Activated CD8-positive, alpha-beta memory T cell treated with anti-CD3 and anti-CD28 coated beads, Interleukin-2, amount 10 ng/mL, durations not matched to agents 7 days and 5 days (primary cell): Measurements from ENCODE around the gene GRIN1. TPM values are rescaled to one million over a fixed set of nuclear protein-coding genes. Genes with fewer than 3 reads are reported as not detected.
A peak's percentile ranks its signal among the peaks of the same experiment; 100 is the strongest.

Source experiments
- ATAC-seq: fragments of 150-1000 bp; cut with Tn5 transposase; one replicate; pipeline ENCODE4 v1.10.0; 2021; ENCODE audit warnings: moderate library complexity
- CTCF ChIA-PET: fragments of 350-600 bp; sonication (Branson Sonifier 250); formaldehyde crosslinking; loops from one replicate; lab custom pipeline; 2021; ENCODE audit warnings: antibody characterized with exemption; lab: Charles Lee
- DNase-seq: peaks from one replicate; pipeline ENCODE4 v3.0.0-alpha.2; 2020
- H3K27ac Mint-ChIP-seq: one replicate; pipeline ENCODE4 v1.8.0; 2021; ENCODE audit warnings: mild to moderate bottlenecking, mixed read lengths
- H3K27me3 Mint-ChIP-seq: one replicate; pipeline ENCODE4 v1.8.0; 2021; ENCODE audit warnings: mixed read lengths
- H3K36me3 Mint-ChIP-seq: one replicate; pipeline ENCODE4 v1.8.0; 2021; ENCODE audit warnings: mild to moderate bottlenecking, mixed read lengths
- H3K4me1 Mint-ChIP-seq: one replicate; pipeline ENCODE4 v1.8.0; 2021; ENCODE audit warnings: mixed read lengths
- H3K4me3 Mint-ChIP-seq: one replicate; pipeline ENCODE4 v1.8.0; 2021; ENCODE audit warnings: mild to moderate bottlenecking, moderate library complexity, mixed read lengths
- H3K9me3 Mint-ChIP-seq: one replicate; pipeline ENCODE4 v1.8.0; 2022; ENCODE audit warnings: low read depth, mixed read lengths
- total RNA-seq, 2 experiments: library from RNA; stranded (reverse); gene quantifications; one replicate each; pipeline ENCODE4 v1.2.3, GENCODE V29; 2021

The GRIN1 gene
- total RNA-seq, 2 experiments from 2014 or later: not detected

DNA sequence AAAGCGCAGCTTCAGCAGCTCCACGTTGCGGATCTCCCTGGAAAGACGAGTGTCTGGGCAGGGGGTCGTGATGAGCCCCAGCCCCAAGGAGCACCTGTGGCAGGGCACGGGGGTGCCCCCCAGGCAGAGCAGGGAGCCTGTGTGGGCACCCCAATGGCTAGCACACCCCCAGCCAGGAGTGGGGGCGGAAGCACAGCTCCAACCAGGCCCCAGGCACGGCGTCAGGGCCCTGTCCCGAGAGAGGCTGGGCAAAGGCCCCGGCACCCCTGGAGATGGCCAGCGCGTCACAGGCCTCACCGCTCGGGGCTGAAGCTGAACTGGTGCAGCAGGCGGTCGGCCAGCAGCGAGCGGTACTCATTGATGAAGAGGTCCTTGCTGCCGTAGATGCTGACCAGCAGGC lies 41.5 kb downstream of the GRIN1 start:
- Mint-ChIP-seq H3K4me3 (no peak overlapping the region), H3K4me1 (peaks cover 1% of the 10 kb centered on the region), H3K36me3 (peaks cover 4% of the 10 kb centered on the region), H3K27me3 (no peaks in the 10 kb centered on the region), H3K9me3 (no peaks in the 10 kb centered on the region), H3K27ac (no peak overlapping the region)
- CTCF ChIA-PET: no interaction called here
- ATAC-seq (no peak), DNase-seq (no peak)

DNA sequence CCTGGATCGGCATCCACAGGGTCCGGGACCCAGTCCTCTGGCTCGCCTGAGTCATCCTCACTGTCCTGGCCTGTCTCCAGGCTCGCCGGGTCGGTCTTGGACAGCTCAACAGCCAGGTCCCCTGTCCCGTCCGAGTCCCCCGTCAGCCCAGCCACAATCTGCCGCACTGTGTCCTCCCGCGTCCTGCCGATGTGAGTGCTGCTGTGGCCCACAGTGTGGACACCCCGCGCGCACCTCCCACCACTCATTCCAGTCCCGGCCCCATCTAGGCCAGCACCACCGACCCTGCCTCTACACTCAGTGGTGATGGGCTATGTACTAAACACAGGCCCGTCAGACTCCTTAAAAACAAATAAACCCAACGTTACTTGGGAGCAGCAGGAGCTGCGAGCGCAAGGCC lies 42.7 kb downstream of the GRIN1 start:
- Mint-ChIP-seq H3K36me3 (peaks cover 4% of the 10 kb centered on the region), H3K9me3 (no peaks in the 10 kb centered on the region), H3K27ac (no peak overlapping the region), H3K27me3 (no peaks in the 10 kb centered on the region), H3K4me3 (no peak overlapping the region), H3K4me1 (peaks cover 8% of the 10 kb centered on the region)
- CTCF ChIA-PET: no interaction called here
- no peak for ATAC-seq
- no peak for DNase-seq

DNA sequence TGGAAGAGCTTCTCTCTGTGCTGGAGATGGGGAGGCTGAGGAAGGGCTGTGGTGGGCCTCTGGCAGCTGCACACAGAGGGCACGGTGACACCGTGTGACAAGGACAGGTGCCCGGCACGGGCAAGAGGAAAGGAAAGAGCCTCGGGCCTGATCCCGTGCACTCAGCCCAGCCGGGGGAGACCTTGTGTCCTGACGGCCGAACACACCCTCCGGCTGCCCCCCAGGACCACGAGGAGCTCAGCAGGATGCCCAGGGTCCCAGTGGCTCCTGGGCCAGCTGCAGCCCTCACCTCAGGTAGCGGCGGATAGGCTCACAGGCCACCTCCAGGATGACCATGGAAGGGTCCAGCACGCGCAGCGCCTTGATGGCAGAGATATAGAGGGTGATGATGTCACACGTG lies 43.9 kb downstream of the GRIN1 start:
- Mint-ChIP-seq H3K4me1 (peaks cover 19% of the 10 kb centered on the region), H3K36me3 (peaks cover 4% of the 10 kb centered on the region), H3K4me3 (no peak overlapping the region), H3K27ac (no peak overlapping the region), H3K9me3 (no peaks in the 10 kb centered on the region), H3K27me3 (no peaks in the 10 kb centered on the region)
- ATAC-seq (no peak), DNase-seq (no peak)
- CTCF ChIA-PET: no interaction called here

DNA sequence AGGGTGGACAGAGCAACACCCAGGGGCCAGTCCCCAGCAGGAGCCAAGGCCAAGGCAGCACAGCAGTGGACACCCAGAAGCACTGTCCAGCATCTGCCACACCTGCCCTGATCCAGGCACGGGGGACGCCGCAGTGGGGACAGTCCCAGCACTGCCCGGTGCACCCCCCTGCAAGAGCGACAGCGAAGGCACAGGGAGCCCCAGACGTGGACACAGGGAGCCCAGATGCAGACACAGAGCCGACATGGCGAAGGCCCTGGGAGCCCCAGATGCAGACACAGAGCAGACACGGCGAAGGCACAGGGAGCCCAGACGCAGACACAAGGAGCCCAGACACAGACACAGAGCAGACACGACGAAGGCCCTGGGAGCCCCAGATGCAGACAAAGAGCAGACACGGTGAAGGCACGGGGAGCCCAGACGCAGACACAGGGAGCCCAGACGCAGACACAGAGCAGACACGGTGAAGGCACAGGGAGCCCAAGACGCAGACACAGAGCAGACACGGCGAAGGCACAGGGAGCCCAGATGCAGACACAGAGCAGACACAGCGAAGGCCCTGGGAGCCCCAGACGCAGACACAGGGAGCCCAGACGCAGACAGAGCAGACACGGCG lies 45.1 kb downstream of the GRIN1 start:
- peaks cover 21% of the 10 kb centered on the region for H3K4me1 Mint-ChIP-seq
- H3K9me3 Mint-ChIP-seq: no peaks in the 10 kb centered on the region
- no peaks in the 10 kb centered on the region for H3K27me3 Mint-ChIP-seq
- no peak overlapping the region for H3K4me3 Mint-ChIP-seq
- peaks cover 4% of the 10 kb centered on the region for H3K36me3 Mint-ChIP-seq
- H3K27ac Mint-ChIP-seq: no peak overlapping the region
- ATAC-seq: no peak
- no peak for DNase-seq
- CTCF ChIA-PET: no interaction called here

DNA sequence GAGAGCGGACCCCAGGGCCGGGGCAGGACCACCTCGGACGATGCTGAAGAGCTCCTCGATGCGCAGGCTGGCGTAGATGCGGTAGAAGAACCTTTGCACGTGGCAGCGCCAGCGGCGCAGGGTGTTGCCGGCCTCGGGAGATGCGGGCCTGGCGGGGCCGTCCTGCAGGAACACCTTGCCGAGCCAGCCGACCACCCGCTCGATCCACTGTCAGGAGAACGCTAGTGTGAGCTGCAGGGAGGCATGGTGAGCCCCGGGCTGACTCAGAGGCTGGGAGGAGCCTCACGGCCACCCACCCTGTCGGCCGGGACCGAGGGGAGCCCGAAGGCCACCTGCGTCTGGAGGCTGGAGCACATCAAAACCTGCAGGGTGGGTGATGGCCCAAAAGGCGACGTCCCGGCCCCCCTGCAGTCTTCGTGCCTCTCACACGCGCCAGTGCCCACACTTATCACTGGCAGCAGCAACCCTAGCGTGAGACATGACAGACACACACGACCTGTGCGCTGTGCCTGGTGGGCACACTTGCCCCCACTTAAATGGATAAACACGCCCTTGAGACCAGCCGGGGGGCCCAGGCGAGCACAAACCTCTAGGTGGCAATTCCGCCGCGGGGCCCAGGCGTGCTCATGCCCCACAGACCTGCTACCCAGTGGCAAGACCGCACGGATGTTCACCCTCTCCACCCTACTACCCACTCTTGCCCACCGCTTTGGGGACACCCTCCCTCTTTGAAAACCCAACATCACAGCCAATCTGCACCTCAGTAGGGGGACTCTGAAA lies 46.1 kb downstream of the GRIN1 start:
- no peak overlapping the region for H3K4me3 Mint-ChIP-seq
- peaks cover 4% of the 10 kb centered on the region for H3K36me3 Mint-ChIP-seq
- no peak for DNase-seq
- H3K27me3 Mint-ChIP-seq: no peaks in the 10 kb centered on the region
- no peak overlapping the region for H3K27ac Mint-ChIP-seq
- H3K9me3 Mint-ChIP-seq: no peaks in the 10 kb centered on the region
- peaks cover 28% of the 10 kb centered on the region for H3K4me1 Mint-ChIP-seq
- ATAC-seq: no peak
- CTCF ChIA-PET: no interaction called here

DNA sequence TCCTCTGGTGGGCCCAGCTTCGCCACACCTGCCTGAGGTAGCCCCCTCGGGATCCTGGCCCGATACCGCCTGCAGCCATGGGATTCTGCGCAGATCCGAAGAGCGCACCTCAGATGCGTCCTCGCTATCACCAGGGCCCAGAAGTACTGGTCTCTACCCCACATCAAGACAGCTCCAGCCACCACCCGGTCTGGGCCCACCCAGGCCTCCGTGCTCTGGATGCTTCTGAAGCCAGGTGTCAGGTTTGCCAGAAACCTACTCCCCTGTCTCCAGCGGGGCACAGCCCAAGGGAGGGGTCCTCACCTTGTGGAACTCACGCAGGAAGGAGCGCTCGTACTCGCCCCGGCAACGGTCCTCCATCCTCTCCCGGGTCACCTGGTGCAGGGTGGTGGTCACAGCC lies 47.0 kb downstream of the GRIN1 start:
- Mint-ChIP-seq H3K27ac (no peak overlapping the region), H3K36me3 (peaks cover 5% of the 10 kb centered on the region), H3K4me3 (no peak overlapping the region), H3K27me3 (no peaks in the 10 kb centered on the region), H3K9me3 (no peaks in the 10 kb centered on the region), H3K4me1 (peaks cover 35% of the 10 kb centered on the region)
- DNase-seq: no peak
- CTCF ChIA-PET: no interaction called here
- ATAC-seq: no peak

DNA sequence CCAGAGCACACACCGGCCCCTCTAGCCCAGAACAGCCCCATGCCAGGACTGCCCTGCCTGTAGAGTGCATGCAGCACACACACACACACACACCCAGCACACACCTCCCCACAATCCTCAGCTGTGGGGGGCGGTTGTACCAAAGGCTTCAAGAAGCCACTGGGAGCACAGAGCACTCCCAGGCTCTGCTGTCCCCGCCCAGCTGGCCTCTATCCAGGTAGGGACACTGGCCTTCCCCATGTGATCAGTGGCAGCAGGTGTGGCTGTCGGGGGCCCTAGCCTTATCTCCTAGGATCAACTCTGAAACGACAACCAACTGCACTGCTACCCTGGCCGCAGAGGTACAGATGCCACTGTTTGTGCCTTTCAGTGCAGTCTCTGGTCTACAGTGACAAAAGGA lies 47.4 kb downstream of the GRIN1 start:
- peaks cover 35% of the 10 kb centered on the region for H3K4me1 Mint-ChIP-seq
- H3K9me3 Mint-ChIP-seq: no peaks in the 10 kb centered on the region
- no peak overlapping the region for H3K27ac Mint-ChIP-seq
- CTCF ChIA-PET: interaction anchor here (3.5 to 5.1 kb wide), 2 partner anchors 18 to 50 kb away, joined by 15 to 55 read pairs; partner anchors contain the start of genes NDOR1, TMEM203 and TPRN
- peaks cover 5% of the 10 kb centered on the region for H3K36me3 Mint-ChIP-seq
- no peaks in the 10 kb centered on the region for H3K27me3 Mint-ChIP-seq
- ATAC-seq (no peak), DNase-seq (no peak)
- H3K4me3 Mint-ChIP-seq: peak overlapping the region; percentile 93

DNA sequence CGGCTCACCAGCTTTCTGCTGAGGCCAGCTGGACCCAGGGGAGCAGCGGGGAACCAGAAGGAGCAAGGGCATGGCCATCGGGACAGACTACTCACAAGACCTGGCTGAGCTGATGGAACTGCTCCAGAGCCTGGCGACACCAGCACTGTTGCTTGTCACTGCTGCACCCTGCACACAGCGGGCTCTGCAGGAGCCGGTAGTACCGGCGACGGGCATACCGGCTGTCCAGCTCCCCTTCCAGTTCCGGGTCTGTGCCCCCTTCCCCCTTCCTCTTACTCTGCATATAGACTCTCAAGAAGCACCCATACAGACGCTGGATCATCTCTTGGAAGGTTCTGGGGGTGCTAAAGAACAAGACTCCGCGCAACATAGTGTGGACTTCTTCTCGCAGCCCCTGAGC lies 48.4 kb downstream of the GRIN1 start:
- H3K36me3 Mint-ChIP-seq: peaks cover 2% of the 10 kb centered on the region
- no peaks in the 10 kb centered on the region for H3K9me3 Mint-ChIP-seq
- no peak for ATAC-seq
- no peaks in the 10 kb centered on the region for H3K27me3 Mint-ChIP-seq
- H3K4me1 Mint-ChIP-seq: peaks cover 35% of the 10 kb centered on the region
- H3K4me3 Mint-ChIP-seq: peak overlapping the region; percentile 93
- CTCF ChIA-PET: interaction anchor here (1.2 to 5.1 kb wide), 8 partner anchors 11 to 67 kb away, joined by 6 to 55 read pairs (median 11); partner anchors contain the start of genes CYSRT1, NDOR1, NELFB and RNF208
- no peak for DNase-seq
- H3K27ac Mint-ChIP-seq: peak overlapping the region; percentile 92

DNA sequence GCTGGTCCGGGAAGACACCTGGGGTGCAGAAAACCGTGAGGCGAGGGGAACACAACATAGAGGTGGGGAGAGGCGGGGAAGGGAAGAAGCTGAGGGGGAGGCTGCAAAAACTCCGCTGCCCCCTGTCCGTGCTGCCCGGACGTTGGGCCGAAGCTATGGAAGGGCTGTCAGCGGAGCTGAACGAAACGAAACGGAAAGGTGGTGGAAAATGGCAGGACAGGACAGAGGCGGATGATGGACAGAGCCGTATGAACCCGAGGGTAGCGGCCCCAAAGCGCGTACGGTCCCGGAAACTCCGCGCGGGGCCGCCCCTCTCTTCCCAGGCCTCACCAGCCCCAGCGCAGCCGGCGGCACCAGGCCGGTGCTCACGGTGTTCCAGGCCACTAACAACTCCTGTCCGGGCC lies 49.1 kb downstream of the GRIN1 start:
- peaks cover 2% of the 10 kb centered on the region for H3K36me3 Mint-ChIP-seq
- H3K4me1 Mint-ChIP-seq: peaks cover 35% of the 10 kb centered on the region
- H3K27me3 Mint-ChIP-seq: no peaks in the 10 kb centered on the region
- peak overlapping the region; percentile 92 for H3K27ac Mint-ChIP-seq
- no peaks in the 10 kb centered on the region for H3K9me3 Mint-ChIP-seq
- DNase-seq (no peak), ATAC-seq (no peak)
- peak overlapping the region; percentile 93 for H3K4me3 Mint-ChIP-seq
- CTCF ChIA-PET: interaction anchor here (0.9 to 5.1 kb wide), 17 partner anchors 10 to 154 kb away, joined by 3 to 55 read pairs (median 8); partner anchors contain the start of genes CYSRT1, NDOR1, NELFB and RNF208

DNA sequence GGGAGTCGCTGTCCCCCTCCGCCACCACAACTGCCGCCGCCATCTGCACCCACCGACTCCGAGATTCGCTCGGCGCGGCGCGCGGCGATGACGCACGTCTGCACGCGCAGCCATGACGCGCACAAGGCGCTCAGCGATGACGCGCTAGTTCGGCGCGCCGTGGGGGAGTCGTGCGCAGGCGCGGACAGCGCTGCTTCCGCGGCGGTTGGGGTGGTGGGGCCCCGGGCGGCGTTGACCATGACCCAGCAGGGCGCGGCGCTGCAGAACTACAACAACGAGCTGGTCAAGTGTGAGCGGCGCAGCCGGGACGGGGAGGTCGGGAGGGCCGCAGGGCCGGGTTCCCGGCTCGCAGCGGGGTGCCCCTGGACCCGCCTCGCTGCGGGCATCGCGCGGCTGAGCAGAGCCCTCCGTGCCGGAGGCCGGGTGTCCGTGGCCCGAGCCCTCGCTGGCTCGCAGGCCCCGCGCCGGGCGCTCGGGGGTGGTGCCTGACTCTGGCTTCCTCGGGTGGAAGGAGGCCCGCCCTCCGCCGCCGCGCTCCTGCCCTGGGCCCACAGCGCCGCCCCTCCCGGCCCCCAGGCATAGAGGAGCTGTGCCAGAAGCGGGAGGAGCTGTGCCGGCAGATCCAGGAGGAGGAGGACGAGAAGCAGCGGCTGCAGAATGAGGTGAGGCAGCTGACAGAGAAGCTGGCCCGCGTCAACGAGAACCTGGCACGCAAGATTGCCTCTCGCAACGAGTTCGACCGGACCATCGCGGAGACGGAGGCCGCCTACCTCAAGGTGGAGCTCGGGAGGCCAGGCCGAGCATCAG lies 49.7 kb downstream of the GRIN1 start, which contains the start of the genes ANAPC2 and SSNA1:
Gene ANAPC2, minus strand, starts transcription at position 71 of the 807 bp plus-strand sequence. Its CDS starts 28 bp downstream, at position 43.
Gene SSNA1, plus strand, starts transcription at position 187 of the 807 bp plus-strand sequence. Its CDS starts 51 bp downstream, at position 238.
- ATAC-seq: peak; percentile 81
- no peaks in the 10 kb centered on the region for H3K9me3 Mint-ChIP-seq
- peak within 1 kb of the TSS; percentile 93 for H3K4me3 Mint-ChIP-seq
- no peaks in the 10 kb centered on the region for H3K27me3 Mint-ChIP-seq
- peak; percentile 93 for DNase-seq
- H3K36me3 Mint-ChIP-seq: peaks cover 2% of the 10 kb centered on the region
- CTCF ChIA-PET: interaction anchor here (0.9 to 5.1 kb wide), 26 partner anchors 10 to 160 kb away, joined by 3 to 55 read pairs (median 4); partner anchors contain the start of genes CYSRT1, NDOR1, NELFB and RNF208
- peak within 1 kb of the TSS; percentile 92 for H3K27ac Mint-ChIP-seq
- H3K4me1 Mint-ChIP-seq: peaks cover 35% of the 10 kb centered on the region

DNA sequence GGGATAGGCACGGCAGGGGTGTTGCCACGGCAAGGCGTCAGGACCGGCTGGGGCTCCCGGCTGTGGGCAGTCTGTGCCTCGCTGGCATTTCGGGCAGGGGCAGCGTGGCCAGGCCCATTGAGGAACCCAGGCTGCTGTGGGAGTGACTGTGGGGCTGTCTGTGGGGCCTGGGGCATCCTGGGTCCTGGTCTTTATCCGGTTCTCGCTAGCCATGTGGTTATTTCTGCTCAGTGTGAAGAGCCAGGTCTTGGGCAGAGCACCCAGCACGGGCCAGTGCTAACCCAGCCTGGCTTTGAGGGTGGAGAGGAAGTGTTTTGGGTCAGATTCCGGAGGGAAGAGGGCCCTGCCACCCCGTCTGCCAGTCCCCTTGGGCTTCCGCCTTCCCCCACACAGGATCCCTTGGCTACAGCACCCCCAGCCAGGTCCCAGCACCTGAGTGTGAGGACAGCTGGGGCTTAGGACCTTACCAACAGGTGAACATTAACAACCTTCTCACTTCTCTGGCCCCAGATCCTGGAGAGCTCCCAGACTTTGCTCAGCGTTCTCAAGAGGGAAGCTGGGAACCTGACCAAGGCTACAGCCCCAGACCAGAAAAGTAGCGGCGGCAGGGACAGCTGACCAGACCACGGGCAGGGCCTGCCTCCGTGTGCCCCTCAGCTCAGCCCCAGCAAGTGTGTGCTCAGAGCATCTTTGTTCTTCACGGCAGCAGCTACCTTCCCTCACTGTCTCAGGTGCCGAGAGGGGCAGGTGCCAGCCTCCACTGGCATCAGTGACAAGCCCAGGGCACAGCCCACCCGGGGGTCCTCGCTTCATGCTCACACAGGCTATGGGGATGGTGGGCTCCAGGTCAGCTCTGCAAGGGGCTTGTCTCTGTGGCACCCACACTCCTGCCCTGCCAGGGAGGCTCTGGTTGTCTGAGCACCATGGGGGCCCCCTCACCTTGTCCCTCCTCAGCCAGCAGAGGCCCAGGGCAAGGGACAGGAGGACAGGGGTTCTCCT lies 50.6 kb downstream of the GRIN1 start:
- H3K9me3 Mint-ChIP-seq: no peaks in the 10 kb centered on the region
- peak overlapping the region; percentile 92 for H3K27ac Mint-ChIP-seq
- H3K4me1 Mint-ChIP-seq: peaks cover 35% of the 10 kb centered on the region
- H3K27me3 Mint-ChIP-seq: no peaks in the 10 kb centered on the region
- H3K36me3 Mint-ChIP-seq: peaks cover 2% of the 10 kb centered on the region
- DNase-seq: no peak
- H3K4me3 Mint-ChIP-seq: peak overlapping the region; percentile 93
- CTCF ChIA-PET: interaction anchor here (0.9 to 5.1 kb wide), 24 partner anchors 9 to 161 kb away, joined by 3 to 55 read pairs (median 4); partner anchors contain the start of genes CYSRT1, NDOR1, NELFB and RNF208
- ATAC-seq: no peak

DNA sequence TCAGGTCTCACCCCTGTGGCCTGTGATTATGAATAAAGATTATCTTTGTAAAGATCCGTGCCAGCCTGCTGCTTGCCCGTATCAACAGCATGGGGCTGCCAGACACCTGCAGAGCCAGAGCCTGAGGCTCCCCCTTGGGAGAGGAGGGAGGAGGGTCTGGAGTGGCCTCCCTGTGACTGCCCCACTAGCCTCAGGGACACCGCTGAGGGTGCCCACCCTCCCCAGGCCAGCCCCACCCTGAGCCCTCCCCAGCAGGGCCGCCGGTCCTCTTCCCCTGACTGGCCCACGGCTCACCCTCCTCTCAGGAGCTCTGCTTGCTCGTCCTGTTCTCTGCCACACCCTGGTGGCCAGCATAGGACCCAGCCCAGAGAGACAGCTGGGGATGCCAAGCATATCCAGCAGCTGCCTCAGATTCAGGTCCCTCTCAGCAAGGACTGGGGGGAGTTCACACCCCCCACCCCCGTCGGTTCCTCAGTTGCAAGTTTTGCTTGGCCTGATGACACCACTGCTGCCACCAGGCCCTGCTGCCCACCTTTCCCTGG lies 51.4 kb downstream of the GRIN1 start:
- CTCF ChIA-PET: interaction anchor here (0.7 to 5.1 kb wide), 7 partner anchors 8 to 70 kb away, joined by 3 to 55 read pairs (median 12); partner anchors contain the start of genes CYSRT1, NDOR1, RNF208 and RNF224
- no peaks in the 10 kb centered on the region for H3K27me3 Mint-ChIP-seq
- peaks cover 34% of the 10 kb centered on the region for H3K4me1 Mint-ChIP-seq
- ATAC-seq: no peak
- H3K9me3 Mint-ChIP-seq: no peaks in the 10 kb centered on the region
- no peak for DNase-seq
- peaks cover 2% of the 10 kb centered on the region for H3K36me3 Mint-ChIP-seq
- peak overlapping the region; percentile 28 for H3K4me3 Mint-ChIP-seq
- H3K27ac Mint-ChIP-seq: peak overlapping the region; percentile 36
